AG04449 (cell line): ENCODE measurements around the gene CDX1.

Experiments
- CTCF ChIA-PET: fragments of 350-600 bp; formaldehyde crosslinking; extraction: SDS; loops from one replicate; lab custom pipeline; 2021; ENCODE audit warnings: antibody characterized with exemption; lab: Yijun Ruan, JAX
- POLR2A ChIA-PET: fragments of 400-600, 350-600 bp; formaldehyde crosslinking; extraction: SDS; loops from one replicate; lab custom pipeline; 2020; ENCODE audit warnings: antibody characterized with exemption, inconsistent platforms; lab: Yijun Ruan, JAX
- DNase-seq: peaks from one replicate; pipeline ENCODE4 v3.0.0-alpha.2; 2010; ENCODE audit warnings: low read depth, low spot score
- H3K4me3 ChIP-seq: 2 replicates; pipeline ENCODE4 v1.5.1; 2011; ENCODE audit warnings: low read depth, mild to moderate bottlenecking, control low read depth, low read length
- CTCF ChIP-seq: IDR thresholded peaks from one replicate; pipeline ENCODE4 v1.5.1; 2011; ENCODE audit warnings: mild to moderate bottlenecking, moderate library complexity, low read length, control low read depth, inconsistent platforms; ENCODE audit not compliant: insufficient read depth; ENCODE audit errors: missing control alignments

Gene CDX1

GRCh38 chr5:150197476-150197875 lies 30.9 kb downstream of the CDX1 start:
- POLR2A ChIA-PET = no interaction called here
- TF ChIP-seq CTCF = no peak
- CTCF ChIA-PET = interaction anchor here (1.1 to 1.2 kb wide), 2 partner anchors 8 to 153 kb away, joined by 3 read pairs; no protein-coding TSS in a partner anchor
- no peak for DNase-seq
- H3K4me3 ChIP-seq = no peak overlapping the region

GRCh38 chr5:150202501-150202900 lies 35.9 kb downstream of the CDX1 start:
- no peak for DNase-seq
- H3K4me3 ChIP-seq = no peak overlapping the region
- TF ChIP-seq CTCF = no peak
- CTCF ChIA-PET = interaction anchor here (1.2 to 1.8 kb wide), 2 partner anchors 27 to 148 kb away, joined by 3 to 6 read pairs; no protein-coding TSS in a partner anchor
- POLR2A ChIA-PET = no interaction called here

GRCh38 chr5:150203832-150204589 lies 37.4 kb downstream of the CDX1 start:
- ChIA-PET CTCF (no interaction called here), POLR2A (no interaction called here)
- DNase-seq = no peak
- TF ChIP-seq CTCF = no peak
- H3K4me3 ChIP-seq = no peak overlapping the region

GRCh38 chr5:150204590-150204960 lies 38.0 kb downstream of the CDX1 start:
- H3K4me3 ChIP-seq = no peak overlapping the region
- ChIA-PET CTCF (interaction anchor here (5.2 kb wide), 1 partner anchor 13 kb away, joined by 35 read pairs; no protein-coding TSS in a partner anchor), POLR2A (no interaction called here)
- TF ChIP-seq CTCF = no peak
- DNase-seq = no peak

- POLR2A ChIA-PET = no interaction called here
- H3K4me3 ChIP-seq = no peak overlapping the region
- CTCF ChIA-PET = interaction anchor here (0.9 to 5.2 kb wide), 7 partner anchors 12 to 372 kb away, joined by 3 to 35 read pairs (median 3); no protein-coding TSS in a partner anchor
- TF ChIP-seq CTCF = no peak
- no peak for DNase-seq
These were observed 39.7 kb downstream of the CDX1 start for GRCh38 chr5:150206098-150206778.

- H3K4me3 ChIP-seq = no peak overlapping the region
- no peak for TF ChIP-seq CTCF
- ChIA-PET CTCF (interaction anchor here (0.9 to 5.2 kb wide), 7 partner anchors 11 to 373 kb away, joined by 3 to 35 read pairs (median 3); no protein-coding TSS in a partner anchor), POLR2A (no interaction called here)
- no peak for DNase-seq
These were observed 40.2 kb downstream of the CDX1 start for GRCh38 chr5:150206779-150207115.
